DLD1 (cell line): ENCODE data around the gene NIPSNAP3A.

Source experiments
- in situ Hi-C: cut with HindIII; loops from 2 replicates; pipeline ENCODE4 v1.10.0; 2017; ENCODE audit warnings: low sequenced_read_pairs

The NIPSNAP3A gene

DNA sequence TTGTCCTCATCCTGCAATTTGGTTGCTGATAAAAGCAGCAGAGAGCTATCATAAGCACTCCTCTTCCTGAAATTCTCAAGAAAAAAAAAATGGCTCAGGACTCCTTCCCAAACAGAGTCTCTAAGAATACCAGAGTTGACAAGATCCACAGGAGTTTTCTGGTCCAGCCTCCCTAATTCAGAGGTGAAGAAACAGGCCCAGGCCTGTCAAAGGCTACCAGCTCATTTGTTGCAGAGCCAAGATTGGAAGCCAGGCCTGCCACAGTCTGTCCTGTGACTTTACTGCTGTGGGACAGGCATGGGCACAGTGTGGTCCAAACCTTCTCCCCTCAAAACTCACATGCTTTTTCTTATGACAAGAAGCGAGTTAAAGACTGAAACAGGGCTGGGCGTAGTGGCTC is 58.0 kb downstream of the NIPSNAP3A start:
- in situ Hi-C loops = no loop called here

DNA sequence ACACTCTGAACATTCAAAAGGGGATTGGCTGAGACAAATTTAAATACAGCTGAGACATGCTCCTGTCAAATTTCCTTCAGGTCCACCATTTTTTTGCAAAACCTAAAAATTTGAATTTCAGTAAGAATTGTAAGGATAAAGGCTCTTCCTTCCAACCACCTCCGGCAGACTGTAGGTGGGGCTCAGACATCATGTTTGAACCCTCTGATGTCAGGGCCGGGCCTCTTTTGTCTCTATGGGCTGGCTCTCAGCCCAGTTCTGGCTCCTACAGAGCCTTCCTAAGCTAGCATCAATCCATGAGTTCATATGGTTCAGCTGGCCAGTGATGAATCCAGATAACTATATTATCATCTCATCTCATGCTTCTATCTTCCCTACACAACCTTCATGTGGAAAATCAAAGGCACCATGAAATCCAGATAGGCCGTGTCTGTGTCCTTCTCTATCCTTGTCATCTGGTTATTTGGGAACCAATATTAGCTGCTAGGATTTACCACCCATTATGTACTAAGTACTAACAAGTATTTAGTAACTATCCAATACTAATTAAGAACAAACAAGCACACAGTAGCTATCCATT is 60.6 kb downstream of the NIPSNAP3A start:
- in situ Hi-C loops = no loop called here
